ENCODE measurements around the gene IYD.

GRCh38 chr6:150391414-150391813, 22.6 kb downstream of the IYD start:
- TF ChIP-seq CTCF (conservative IDR thresholded peaks at IDR 0.05 in 1 of 2, IDR thresholded peaks at IDR 0.05 in 1 of 2; ENCODE audit: extremely low read depth in 1 of 2, insufficient read depth in 1 of 2, low read depth in 1 of 2, low read length in 2 of 2) (no peak), EZH2 (IDR thresholded peaks at IDR 0.05; ENCODE audit: borderline replicate concordance, low read length) (no peak)
